ENCODE measurements around the gene ATP8A2.

ATP8A2 gene

DNA sequence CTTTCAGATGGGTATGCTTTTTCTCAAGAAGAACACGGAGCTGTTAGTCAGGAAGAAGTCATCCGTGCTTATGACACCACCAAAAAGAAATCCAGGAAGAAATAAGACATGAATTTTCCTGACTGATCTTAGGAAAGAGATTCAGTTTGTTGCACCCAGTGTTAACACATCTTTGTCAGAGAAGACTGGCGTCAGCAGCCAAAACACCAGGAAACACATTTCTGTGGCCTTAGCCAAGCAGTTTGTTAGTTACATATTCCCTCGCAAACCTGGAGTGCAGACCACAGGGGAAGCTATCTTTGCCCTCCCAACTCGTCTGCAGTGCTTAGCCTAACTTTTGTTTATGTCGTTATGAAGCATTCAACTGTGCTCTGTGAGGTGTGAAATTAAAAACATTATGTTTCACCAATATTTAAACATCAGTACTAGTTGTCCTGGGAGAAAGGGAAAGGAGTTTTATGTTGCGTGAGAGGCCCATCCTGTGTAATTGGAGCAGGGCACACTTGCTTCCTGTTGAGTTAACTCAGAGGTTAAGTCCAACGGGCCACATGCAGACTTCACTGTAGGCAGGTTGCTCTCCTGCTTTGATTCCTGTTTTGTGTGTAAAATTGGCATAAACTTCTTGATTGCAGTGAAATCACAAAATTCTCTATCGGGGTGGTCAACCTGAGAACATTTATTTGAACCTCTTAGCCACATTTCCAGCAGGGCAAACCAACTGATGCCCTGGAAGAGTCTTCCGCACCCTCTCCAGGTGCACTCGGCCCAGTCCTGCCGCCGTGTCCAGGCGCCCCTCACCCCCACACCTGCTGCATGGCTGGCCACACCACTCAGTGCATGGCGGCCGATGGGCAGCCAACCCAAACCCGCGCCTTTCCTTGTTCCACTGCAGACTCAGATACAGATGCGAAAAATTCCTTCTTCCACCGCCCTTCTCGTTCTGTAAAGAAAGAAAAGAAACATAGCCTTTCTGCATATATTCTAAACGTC lies 648.4 kb downstream of the ATP8A2 start:
- no peaks in the 10 kb centered on the region for H3K36me3 ChIP-seq (ENCODE audit: control insufficient read depth, insufficient read depth, low read length)
- H3K27ac ChIP-seq (ENCODE audit: low read depth, low read length): no peak overlapping the region
- H3K9ac ChIP-seq (ENCODE audit: low read depth, low read length): no peak overlapping the region
- H3K27me3 ChIP-seq (ENCODE audit: control insufficient read depth, insufficient read depth, low read length): no peaks in the 10 kb centered on the region
- H3K4me1 ChIP-seq (ENCODE audit: control insufficient read depth, insufficient read depth, low read length): peaks cover 14% of the 10 kb centered on the region
- H3K4me3 ChIP-seq (ENCODE audit: low read depth, low read length): no peak overlapping the region
- H3K9me3 ChIP-seq (ENCODE audit: control insufficient read depth, insufficient read depth, low read length): no peaks in the 10 kb centered on the region

DNA sequence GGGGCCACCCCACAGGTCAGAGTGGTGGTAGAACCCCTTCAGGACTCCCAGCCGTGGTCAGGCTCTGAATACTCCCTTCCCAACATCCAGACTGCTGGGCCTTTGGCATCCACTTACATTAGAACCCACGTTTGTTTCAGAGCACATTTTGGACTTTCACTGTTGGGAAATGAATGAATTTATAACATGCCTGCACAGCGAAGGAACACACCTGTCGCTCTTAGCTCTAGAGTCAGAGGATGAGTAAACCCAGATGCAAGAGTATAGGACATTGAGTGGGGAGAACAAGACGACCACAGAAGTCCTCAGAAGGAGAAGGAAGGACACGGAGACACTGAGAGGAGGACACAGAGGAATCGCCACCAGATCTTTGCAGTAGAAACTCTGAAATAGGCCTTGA lies 649.1 kb downstream of the ATP8A2 start:
- Histone ChIP-seq H3K27ac (ENCODE audit: low read depth, low read length) (no peak overlapping the region), H3K36me3 (ENCODE audit: control insufficient read depth, insufficient read depth, low read length) (no peaks in the 10 kb centered on the region), H3K9me3 (ENCODE audit: control insufficient read depth, insufficient read depth, low read length) (no peaks in the 10 kb centered on the region), H3K4me3 (ENCODE audit: low read depth, low read length) (no peak overlapping the region), H3K27me3 (ENCODE audit: control insufficient read depth, insufficient read depth, low read length) (no peaks in the 10 kb centered on the region), H3K9ac (ENCODE audit: low read depth, low read length) (no peak overlapping the region), H3K4me1 (ENCODE audit: control insufficient read depth, insufficient read depth, low read length) (peaks cover 22% of the 10 kb centered on the region)

DNA sequence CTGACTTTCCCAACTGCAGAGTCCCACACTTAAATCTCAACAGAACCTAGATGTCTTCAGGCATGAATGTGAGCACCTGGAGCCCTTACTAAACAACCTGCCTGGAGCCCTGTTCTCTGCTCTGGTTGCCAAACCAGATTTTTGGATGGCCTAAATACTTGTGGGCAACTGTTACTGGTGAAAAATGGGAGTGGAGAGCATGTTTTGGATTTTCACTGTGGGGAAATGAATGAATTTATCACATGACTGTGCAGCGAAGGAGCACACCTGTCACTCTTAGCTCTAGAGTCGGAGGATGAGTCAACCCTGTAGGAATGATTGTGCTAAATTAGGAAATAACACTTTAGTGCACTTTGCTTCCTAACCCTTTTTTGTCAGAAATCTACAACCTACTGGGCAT lies 649.7 kb downstream of the ATP8A2 start:
- Histone ChIP-seq H3K9ac (ENCODE audit: low read depth, low read length) (no peak overlapping the region), H3K27me3 (ENCODE audit: control insufficient read depth, insufficient read depth, low read length) (no peaks in the 10 kb centered on the region), H3K27ac (ENCODE audit: low read depth, low read length) (no peak overlapping the region), H3K36me3 (ENCODE audit: control insufficient read depth, insufficient read depth, low read length) (no peaks in the 10 kb centered on the region), H3K9me3 (ENCODE audit: control insufficient read depth, insufficient read depth, low read length) (no peaks in the 10 kb centered on the region), H3K4me3 (ENCODE audit: low read depth, low read length) (no peak overlapping the region), H3K4me1 (ENCODE audit: control insufficient read depth, insufficient read depth, low read length) (peaks cover 28% of the 10 kb centered on the region)

DNA sequence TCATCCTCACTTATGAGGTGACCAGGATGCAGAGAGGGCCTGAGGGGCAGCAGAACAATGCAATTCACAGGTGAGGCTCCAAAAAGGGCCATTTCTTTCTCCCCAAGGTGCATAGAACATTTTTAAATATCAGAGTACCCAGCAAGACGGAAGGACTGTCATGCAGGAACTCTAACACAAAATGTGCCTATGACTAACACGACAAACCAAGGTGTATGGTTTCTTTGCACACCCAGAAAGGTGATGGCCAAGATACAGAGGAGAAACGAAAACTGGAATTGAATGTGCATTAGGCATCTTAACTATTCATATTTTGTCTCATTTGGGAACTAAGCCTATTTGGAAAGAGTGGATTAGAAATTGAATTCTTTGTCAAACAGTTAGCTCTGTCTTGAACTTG lies 650.2 kb downstream of the ATP8A2 start:
- Histone ChIP-seq H3K4me3 (ENCODE audit: low read depth, low read length) (no peak overlapping the region), H3K27me3 (ENCODE audit: control insufficient read depth, insufficient read depth, low read length) (no peaks in the 10 kb centered on the region), H3K9me3 (ENCODE audit: control insufficient read depth, insufficient read depth, low read length) (no peaks in the 10 kb centered on the region), H3K4me1 (ENCODE audit: control insufficient read depth, insufficient read depth, low read length) (peaks cover 29% of the 10 kb centered on the region), H3K36me3 (ENCODE audit: control insufficient read depth, insufficient read depth, low read length) (no peaks in the 10 kb centered on the region), H3K27ac (ENCODE audit: low read depth, low read length) (no peak overlapping the region), H3K9ac (ENCODE audit: low read depth, low read length) (no peak overlapping the region)

DNA sequence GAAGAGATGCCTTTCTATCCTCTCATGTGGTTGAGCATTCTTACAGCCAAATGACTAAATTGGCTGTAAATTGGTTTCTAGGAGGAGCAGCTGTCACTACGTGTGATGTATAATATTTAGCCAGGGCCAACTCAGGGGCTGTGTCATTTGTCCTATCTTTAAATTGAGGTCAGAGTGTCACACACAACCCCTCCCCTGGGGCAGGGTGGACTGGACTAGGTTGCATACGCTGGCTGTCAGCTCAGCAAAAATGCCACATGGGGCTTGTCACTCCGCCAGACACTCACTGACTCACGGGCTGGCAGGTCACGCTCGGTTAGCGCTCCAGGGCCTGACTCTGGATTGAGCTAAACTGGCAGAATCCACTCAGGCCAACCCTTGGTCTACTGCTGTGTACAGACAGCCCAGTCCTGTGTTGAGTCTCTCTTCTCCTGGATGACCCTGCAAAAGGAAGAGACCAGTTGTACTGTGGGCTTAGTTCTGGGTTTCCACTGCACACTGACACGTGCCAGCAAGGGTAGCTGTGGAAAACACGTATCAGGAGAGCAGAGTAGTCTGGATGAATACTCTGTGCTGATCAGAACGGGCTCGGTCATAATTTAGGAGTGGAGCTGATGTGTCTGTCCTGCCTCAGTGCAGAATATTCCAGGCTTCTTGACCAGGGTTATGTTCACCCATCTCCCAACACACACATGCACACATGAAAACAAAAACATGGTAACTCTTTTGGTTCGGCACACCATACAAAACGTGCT lies 650.9 kb downstream of the ATP8A2 start:
- Histone ChIP-seq H3K9me3 (ENCODE audit: control insufficient read depth, insufficient read depth, low read length) (no peaks in the 10 kb centered on the region), H3K4me3 (ENCODE audit: low read depth, low read length) (no peak overlapping the region), H3K27ac (ENCODE audit: low read depth, low read length) (no peak overlapping the region), H3K9ac (ENCODE audit: low read depth, low read length) (no peak overlapping the region), H3K27me3 (ENCODE audit: control insufficient read depth, insufficient read depth, low read length) (no peaks in the 10 kb centered on the region), H3K36me3 (ENCODE audit: control insufficient read depth, insufficient read depth, low read length) (no peaks in the 10 kb centered on the region), H3K4me1 (ENCODE audit: control insufficient read depth, insufficient read depth, low read length) (peaks cover 29% of the 10 kb centered on the region)

DNA sequence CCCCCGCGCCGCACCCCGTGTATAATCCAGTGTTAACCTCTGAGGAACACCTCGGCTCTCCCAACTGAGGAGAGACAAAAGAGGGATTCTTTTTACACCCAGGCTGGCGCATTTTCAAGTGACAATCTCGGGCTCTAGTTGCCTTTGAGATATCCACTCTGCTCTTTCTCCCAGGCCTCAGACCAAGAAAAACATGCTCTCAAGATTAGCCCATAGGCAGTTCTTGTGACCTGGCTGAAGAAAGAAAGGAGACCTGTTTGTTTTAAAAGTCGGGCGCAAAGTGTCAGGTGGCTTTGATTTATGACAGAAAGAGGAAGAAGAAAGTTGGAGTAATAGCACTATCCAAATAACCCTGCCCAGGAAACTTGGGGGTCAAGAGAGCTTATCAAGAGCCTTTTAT lies 652.8 kb downstream of the ATP8A2 start:
- Histone ChIP-seq H3K27ac (ENCODE audit: low read depth, low read length) (no peak overlapping the region), H3K4me3 (ENCODE audit: low read depth, low read length) (no peak overlapping the region), H3K36me3 (ENCODE audit: control insufficient read depth, insufficient read depth, low read length) (no peaks in the 10 kb centered on the region), H3K9ac (ENCODE audit: low read depth, low read length) (no peak overlapping the region), H3K27me3 (ENCODE audit: control insufficient read depth, insufficient read depth, low read length) (no peaks in the 10 kb centered on the region), H3K4me1 (ENCODE audit: control insufficient read depth, insufficient read depth, low read length) (peaks cover 29% of the 10 kb centered on the region), H3K9me3 (ENCODE audit: control insufficient read depth, insufficient read depth, low read length) (no peaks in the 10 kb centered on the region)

DNA sequence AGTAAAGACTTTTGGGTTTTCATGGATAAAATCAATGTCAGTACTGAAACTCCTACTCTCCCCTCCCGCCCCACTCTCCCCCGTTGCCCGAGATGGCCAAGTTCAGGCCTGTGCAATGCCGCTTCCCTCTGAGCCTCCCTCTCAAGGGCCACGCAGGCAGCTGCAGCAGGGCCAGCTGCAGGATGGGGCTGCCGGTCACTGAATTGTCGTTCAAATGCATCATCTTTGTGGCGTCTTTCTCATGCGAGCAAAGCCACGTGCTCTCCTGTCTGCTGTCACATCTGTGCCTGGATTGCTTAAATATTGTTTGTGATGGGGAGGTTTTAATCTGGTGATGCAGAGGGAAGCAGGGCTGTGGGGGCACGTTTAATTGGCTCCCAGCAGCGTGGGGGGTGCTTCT lies 653.4 kb downstream of the ATP8A2 start:
- Histone ChIP-seq H3K4me3 (ENCODE audit: low read depth, low read length) (no peak overlapping the region), H3K27me3 (ENCODE audit: control insufficient read depth, insufficient read depth, low read length) (no peaks in the 10 kb centered on the region), H3K4me1 (ENCODE audit: control insufficient read depth, insufficient read depth, low read length) (peaks cover 25% of the 10 kb centered on the region), H3K36me3 (ENCODE audit: control insufficient read depth, insufficient read depth, low read length) (no peaks in the 10 kb centered on the region), H3K9ac (ENCODE audit: low read depth, low read length) (no peak overlapping the region), H3K9me3 (ENCODE audit: control insufficient read depth, insufficient read depth, low read length) (no peaks in the 10 kb centered on the region), H3K27ac (ENCODE audit: low read depth, low read length) (no peak overlapping the region)

DNA sequence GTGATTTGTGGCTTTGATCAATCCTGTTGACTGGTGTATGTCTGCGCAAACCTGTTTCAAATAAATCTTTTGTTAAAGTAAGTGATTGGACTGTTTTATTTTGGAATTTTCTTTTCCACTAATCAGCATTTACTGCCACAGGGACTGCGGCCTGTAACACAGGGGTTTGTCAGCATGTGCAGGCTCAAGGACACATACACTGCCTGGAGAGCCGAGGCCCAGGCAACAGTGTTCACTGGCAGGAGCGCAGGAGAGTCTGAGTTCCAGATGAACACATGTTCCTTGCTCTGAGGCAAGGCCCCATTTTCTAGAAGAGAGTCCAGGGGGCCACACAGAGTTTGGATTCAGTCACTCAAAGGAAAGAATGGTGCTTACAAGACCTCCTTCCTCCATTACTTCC lies 654.0 kb downstream of the ATP8A2 start:
- H3K4me1 ChIP-seq (ENCODE audit: control insufficient read depth, insufficient read depth, low read length): peaks cover 23% of the 10 kb centered on the region
- H3K36me3 ChIP-seq (ENCODE audit: control insufficient read depth, insufficient read depth, low read length): no peaks in the 10 kb centered on the region
- no peaks in the 10 kb centered on the region for H3K27me3 ChIP-seq (ENCODE audit: control insufficient read depth, insufficient read depth, low read length)
- no peak overlapping the region for H3K9ac ChIP-seq (ENCODE audit: low read depth, low read length)
- H3K4me3 ChIP-seq (ENCODE audit: low read depth, low read length): no peak overlapping the region
- H3K27ac ChIP-seq (ENCODE audit: low read depth, low read length): no peak overlapping the region
- no peaks in the 10 kb centered on the region for H3K9me3 ChIP-seq (ENCODE audit: control insufficient read depth, insufficient read depth, low read length)

DNA sequence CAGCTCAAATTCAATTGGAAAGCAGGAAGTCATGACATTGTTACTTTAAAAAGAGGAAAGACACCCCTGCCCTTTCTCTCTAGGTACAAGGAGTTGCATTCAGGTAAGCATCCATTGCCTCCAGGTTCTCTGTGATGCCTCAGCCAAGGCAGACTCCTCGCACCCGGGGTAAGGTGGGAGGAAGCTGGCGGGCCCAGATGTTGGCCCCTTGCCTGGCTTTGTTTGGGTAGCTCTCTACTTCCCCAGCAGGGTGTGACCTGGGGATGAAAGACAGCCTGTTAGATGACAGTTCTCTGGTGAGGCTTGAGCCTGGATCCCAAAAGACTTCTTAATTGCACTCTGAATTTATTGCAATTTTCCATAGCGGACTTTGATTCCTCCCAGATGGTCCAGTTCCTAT lies 654.4 kb downstream of the ATP8A2 start:
- H3K4me1 ChIP-seq (ENCODE audit: control insufficient read depth, insufficient read depth, low read length): peaks cover 23% of the 10 kb centered on the region
- no peaks in the 10 kb centered on the region for H3K36me3 ChIP-seq (ENCODE audit: control insufficient read depth, insufficient read depth, low read length)
- H3K27ac ChIP-seq (ENCODE audit: low read depth, low read length): no peak overlapping the region
- no peaks in the 10 kb centered on the region for H3K27me3 ChIP-seq (ENCODE audit: control insufficient read depth, insufficient read depth, low read length)
- H3K9me3 ChIP-seq (ENCODE audit: control insufficient read depth, insufficient read depth, low read length): no peaks in the 10 kb centered on the region
- H3K9ac ChIP-seq (ENCODE audit: low read depth, low read length): no peak overlapping the region
- no peak overlapping the region for H3K4me3 ChIP-seq (ENCODE audit: low read depth, low read length)

DNA sequence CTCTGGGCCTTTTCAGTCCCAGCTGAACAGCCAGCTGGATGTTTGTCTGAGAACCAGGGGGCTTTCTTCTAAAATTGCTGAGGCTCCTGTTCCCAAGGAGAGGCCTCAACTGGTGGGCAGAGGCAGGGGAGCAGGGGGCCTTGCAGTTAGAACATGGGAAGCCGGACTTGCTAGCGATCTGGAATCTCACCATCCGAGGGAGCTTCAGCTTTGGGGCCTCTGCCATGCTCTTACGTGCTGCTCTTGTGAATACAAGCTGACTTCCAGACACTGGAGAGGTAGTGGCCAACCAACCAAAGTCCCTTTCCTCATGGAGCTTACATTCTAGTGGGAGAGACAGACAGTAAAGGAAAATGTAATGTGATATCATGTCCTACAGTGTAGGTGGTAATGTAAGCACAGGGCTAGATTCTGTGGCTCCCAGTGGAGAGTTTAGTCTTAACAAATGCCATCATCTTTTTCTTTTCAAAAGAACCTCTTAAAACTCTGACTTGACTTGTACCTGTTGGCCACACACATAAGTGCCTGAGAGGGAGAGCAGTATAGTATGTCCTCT lies 657.9 kb downstream of the ATP8A2 start:
- Histone ChIP-seq H3K27ac (ENCODE audit: low read depth, low read length) (no peak overlapping the region), H3K4me1 (ENCODE audit: control insufficient read depth, insufficient read depth, low read length) (peaks cover 18% of the 10 kb centered on the region)

DNA sequence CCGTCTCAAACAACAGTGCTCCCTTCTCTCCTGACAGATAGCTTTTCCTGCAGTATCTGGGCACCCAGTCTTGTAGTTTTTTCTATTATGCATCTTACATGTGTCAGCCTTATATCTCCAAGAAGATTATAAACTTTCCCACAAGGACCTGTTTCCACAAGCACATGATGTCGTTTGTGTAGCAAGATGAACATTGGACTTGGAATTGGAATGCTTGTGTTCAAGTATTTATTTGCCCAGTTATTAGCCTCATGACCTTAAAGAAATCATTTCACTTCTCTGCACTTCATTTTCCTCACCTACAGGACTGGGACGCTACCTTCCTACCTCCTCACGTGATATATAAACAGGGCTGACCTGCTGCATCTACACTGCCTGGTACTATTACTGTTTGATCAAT lies 658.6 kb downstream of the ATP8A2 start:
- Histone ChIP-seq H3K4me3 (ENCODE audit: low read depth, low read length) (no peak overlapping the region), H3K27me3 (ENCODE audit: control insufficient read depth, insufficient read depth, low read length) (no peaks in the 10 kb centered on the region), H3K27ac (ENCODE audit: low read depth, low read length) (no peak overlapping the region), H3K9ac (ENCODE audit: low read depth, low read length) (no peak overlapping the region), H3K36me3 (ENCODE audit: control insufficient read depth, insufficient read depth, low read length) (no peaks in the 10 kb centered on the region), H3K4me1 (ENCODE audit: control insufficient read depth, insufficient read depth, low read length) (peaks cover 13% of the 10 kb centered on the region), H3K9me3 (ENCODE audit: control insufficient read depth, insufficient read depth, low read length) (no peaks in the 10 kb centered on the region)

More for the DNA sequence above, 657.9 kb downstream of the ATP8A2 start:
- Histone ChIP-seq H3K27me3 (ENCODE audit: control insufficient read depth, insufficient read depth, low read length) (no peaks in the 10 kb centered on the region), H3K4me3 (ENCODE audit: low read depth, low read length) (no peak overlapping the region), H3K9me3 (ENCODE audit: control insufficient read depth, insufficient read depth, low read length) (no peaks in the 10 kb centered on the region), H3K36me3 (ENCODE audit: control insufficient read depth, insufficient read depth, low read length) (no peaks in the 10 kb centered on the region), H3K9ac (ENCODE audit: low read depth, low read length) (no peak overlapping the region)
